Limb (tissue), 2 donors: ENCODE results near the gene S100A3.
"Not testable (repeated sequence)": the region's sequence is repeated elsewhere in the genome, so short reads cannot be mapped to it uniquely, and the experiment has no call there.

Experiments
- DNase-seq, 2 donors: peaks; one replicate each; pipeline ENCODE4 v3.0.0-alpha.2; 2016; ENCODE audit errors: extremely low spot score in 2 of 2

The S100A3 gene

GRCh38 chr1:153535242-153536011 lies 13.6 kb downstream of the S100A3 start, which contains the start of gene S100A6:
Gene S100A6, minus strand, starts transcription at chr1:153535991. Its CDS starts 652 bp downstream, at chr1:153535339.
- DNase-seq, result no peak

- DNase-seq, result no peak
Observed at GRCh38 chr1:153534925-153535241, 14.2 kb downstream of the S100A3 start.

- DNase-seq, result no peak
Observed at GRCh38 chr1:153534226-153534924, 14.7 kb downstream of the S100A3 start.

GRCh38 chr1:153533689-153534201 lies 15.3 kb downstream of the S100A3 start:
- no peak for DNase-seq

GRCh38 chr1:153532769-153533599 lies 16.1 kb downstream of the S100A3 start:
- peak; percentile 85 to 89 for DNase-seq

GRCh38 chr1:153532181-153532580 lies 16.9 kb downstream of the S100A3 start:
- no peak for DNase-seq

- DNase-seq, result no peak
Observed at GRCh38 chr1:153531638-153532037, 17.4 kb downstream of the S100A3 start.

- DNase-seq, result no peak
Observed at GRCh38 chr1:153527683-153528040, 21.4 kb downstream of the S100A3 start.

GRCh38 chr1:153527023-153527682 lies 21.9 kb downstream of the S100A3 start:
- no peak for DNase-seq

- DNase-seq, result no peak
Observed at GRCh38 chr1:153526132-153526543, 22.9 kb downstream of the S100A3 start.

- DNase-seq, result no peak
Observed at GRCh38 chr1:153525088-153525728, 23.9 kb downstream of the S100A3 start.

- DNase-seq, result not testable (repeated sequence)
Observed at GRCh38 chr1:153522353-153523048, 26.6 kb downstream of the S100A3 start.

GRCh38 chr1:153521808-153522207 lies 27.2 kb downstream of the S100A3 start:
- DNase-seq, result not testable (repeated sequence)

GRCh38 chr1:153520818-153521476 lies 28.1 kb downstream of the S100A3 start:
- no peak for DNase-seq

GRCh38 chr1:153520137-153520691 lies 28.8 kb downstream of the S100A3 start:
- DNase-seq, result not testable (repeated sequence)

- DNase-seq, result no peak
Observed at GRCh38 chr1:153519242-153519641, 29.8 kb downstream of the S100A3 start.

- no peak for DNase-seq
Observed at GRCh38 chr1:153515504-153516394, 33.3 kb downstream of the S100A3 start.

GRCh38 chr1:153513666-153514065 lies 35.4 kb downstream of the S100A3 start:
- no peak for DNase-seq
